Thoracic aorta endothelial cell (primary cell): ENCODE measurements around the gene MRM1. TPM values are rescaled to one million over a fixed set of nuclear protein-coding genes. Genes with fewer than 3 reads are reported as not detected.

Experiments used
- total RNA-seq: library from RNA; depleted of rRNA; stranded (reverse); fragments of >200 nt; gene quantifications from 2 replicates; pipeline ENCODE4 v1.2.3, GENCODE V29; 2012

Gene MRM1, protein sequence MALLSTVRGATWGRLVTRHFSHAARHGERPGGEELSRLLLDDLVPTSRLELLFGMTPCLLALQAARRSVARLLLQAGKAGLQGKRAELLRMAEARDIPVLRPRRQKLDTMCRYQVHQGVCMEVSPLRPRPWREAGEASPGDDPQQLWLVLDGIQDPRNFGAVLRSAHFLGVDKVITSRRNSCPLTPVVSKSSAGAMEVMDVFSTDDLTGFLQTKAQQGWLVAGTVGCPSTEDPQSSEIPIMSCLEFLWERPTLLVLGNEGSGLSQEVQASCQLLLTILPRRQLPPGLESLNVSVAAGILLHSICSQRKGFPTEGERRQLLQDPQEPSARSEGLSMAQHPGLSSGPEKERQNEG
- total RNA-seq = 4.4 and 5.8 TPM in 2 replicates

DNA sequence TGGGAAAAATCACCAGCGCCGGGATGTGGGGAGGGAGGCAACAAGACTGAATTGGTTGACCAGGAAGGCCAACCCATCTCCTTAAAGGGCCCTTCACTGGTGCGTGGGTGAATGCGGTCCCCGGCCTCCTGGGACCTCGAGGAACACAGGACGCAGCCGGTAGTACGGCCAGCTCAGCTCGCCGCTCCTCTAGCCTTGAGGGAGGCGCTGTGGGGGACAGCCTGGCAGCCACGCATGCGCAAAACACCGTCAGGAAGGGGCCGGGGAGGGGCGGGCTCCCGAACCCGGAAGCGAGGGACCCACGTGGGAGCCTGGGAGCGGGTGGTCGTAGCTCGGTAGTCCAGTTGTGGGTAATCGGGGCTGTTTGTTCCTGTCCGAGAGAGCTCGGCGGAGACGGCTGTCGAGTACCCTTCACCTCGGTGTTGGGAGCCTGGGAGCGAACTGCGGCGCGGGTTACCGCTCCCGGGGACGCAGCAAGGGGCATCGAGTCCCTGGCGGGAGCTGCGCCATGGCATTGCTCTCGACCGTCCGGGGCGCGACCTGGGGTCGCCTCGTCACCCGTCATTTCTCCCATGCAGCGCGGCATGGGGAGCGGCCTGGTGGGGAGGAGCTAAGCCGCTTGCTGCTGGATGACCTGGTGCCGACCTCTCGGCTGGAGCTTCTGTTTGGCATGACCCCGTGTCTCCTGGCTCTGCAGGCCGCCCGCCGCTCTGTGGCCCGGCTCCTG is at the start of gene MRM1:
Gene MRM1 (plus strand): TSS at position 281 of the 727 bp plus-strand sequence. CDS start 228 bp downstream, at position 509.

DNA sequence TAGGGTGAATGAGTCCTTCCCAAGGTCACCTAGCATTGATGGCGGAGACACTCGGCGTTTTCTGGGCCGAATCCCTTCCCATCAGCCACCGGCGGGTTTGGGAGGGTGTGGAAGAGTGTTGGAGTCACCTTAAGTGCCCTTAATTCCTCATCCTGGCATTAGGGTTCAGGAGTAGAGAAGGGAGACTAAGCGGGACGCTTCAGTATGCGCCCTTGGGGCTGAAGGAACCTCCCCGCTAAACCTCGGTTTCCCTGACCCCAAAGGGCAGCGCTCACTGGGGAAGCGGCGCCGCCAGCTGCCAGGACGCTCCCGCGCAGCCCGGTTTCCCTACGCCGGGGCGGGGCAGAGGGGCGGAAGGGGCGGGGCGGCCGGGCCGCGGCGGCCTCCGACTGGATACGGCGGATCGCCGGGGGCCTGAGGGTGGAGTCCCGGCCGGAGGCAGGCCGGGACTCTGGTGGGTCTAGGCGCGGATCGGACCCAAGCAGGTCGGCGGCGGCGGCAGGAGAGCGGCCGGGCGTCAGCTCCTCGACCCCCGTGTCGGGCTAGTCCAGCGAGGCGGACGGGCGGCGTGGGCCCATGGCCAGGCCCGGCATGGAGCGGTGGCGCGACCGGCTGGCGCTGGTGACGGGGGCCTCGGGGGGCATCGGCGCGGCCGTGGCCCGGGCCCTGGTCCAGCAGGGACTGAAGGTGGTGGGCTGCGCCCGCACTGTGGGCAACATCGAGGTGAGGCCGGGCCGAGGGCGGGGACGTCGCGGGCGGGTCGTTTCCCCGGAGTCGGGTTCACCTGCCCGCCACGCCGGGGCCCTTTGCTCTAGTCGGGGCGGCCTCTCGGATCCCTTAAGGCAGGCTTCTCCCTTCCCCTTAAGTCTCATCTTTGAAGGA is 9.7 kb upstream of the MRM1 start, which contains the start of gene DHRS11:
Gene DHRS11 (plus strand): TSS at position 446 of the 882 bp plus-strand sequence. CDS start 131 bp downstream, at position 577.

Other genes with a start within 250 kb of the MRM1 start
- gene TBC1D3H, start 213.1 kb upstream of the MRM1 start, total RNA-seq = not detected in 2 replicates
- gene ZNHIT3, start 114.9 kb upstream of the MRM1 start, total RNA-seq = 29.4 and 32.0 TPM in 2 replicates
- 101 and 107 TPM in 2 replicates for gene MYO19, start 66.7 kb upstream of the MRM1 start, total RNA-seq
- 15.7 and 17.9 TPM in 2 replicates for gene PIGW, start 66.6 kb upstream of the MRM1 start, total RNA-seq
- gene GGNBP2, start 56.7 kb upstream of the MRM1 start, total RNA-seq = 64.8 and 65.8 TPM in 2 replicates
- gene DHRS11, start 9.7 kb upstream of the MRM1 start, total RNA-seq = 6.5 and 8.8 TPM in 2 replicates